Measurements from ENCODE around the gene EFCC1.

EFCC1 gene

GRCh38 chr3:129018271-129018670 is 17.2 kb downstream of the EFCC1 start:
- no peak overlapping the region for H3K4me3 ChIP-seq (replicated peaks; ENCODE audit: low read depth, low read length)
- DNase-seq (ENCODE audit: extremely low read depth, low read depth): no peak
- TF ChIP-seq CTCF (IDR thresholded peaks at IDR 0.05; ENCODE audit: low read depth, low read length, missing control alignments): no peak

- TF ChIP-seq CTCF (IDR thresholded peaks at IDR 0.05; ENCODE audit: low read depth, low read length, missing control alignments): no peak
- no peak overlapping the region for H3K4me3 ChIP-seq (replicated peaks; ENCODE audit: low read depth, low read length)
- DNase-seq (ENCODE audit: extremely low read depth, low read depth): no peak
These were observed 17.6 kb downstream of the EFCC1 start for GRCh38 chr3:129018751-129019150.

GRCh38 chr3:129019266-129019665 is 18.2 kb downstream of the EFCC1 start:
- no peak for TF ChIP-seq CTCF (IDR thresholded peaks at IDR 0.05; ENCODE audit: low read depth, low read length, missing control alignments)
- no peak for DNase-seq (ENCODE audit: extremely low read depth, low read depth)
- H3K4me3 ChIP-seq (replicated peaks; ENCODE audit: low read depth, low read length): no peak overlapping the region

GRCh38 chr3:129020691-129021090 is 19.6 kb downstream of the EFCC1 start:
- no peak for DNase-seq (ENCODE audit: extremely low read depth, low read depth)
- TF ChIP-seq CTCF (IDR thresholded peaks at IDR 0.05; ENCODE audit: low read depth, low read length, missing control alignments): no peak
- no peak overlapping the region for H3K4me3 ChIP-seq (replicated peaks; ENCODE audit: low read depth, low read length)

- H3K4me3 ChIP-seq (replicated peaks; ENCODE audit: low read depth, low read length): no peak overlapping the region
- no peak for TF ChIP-seq CTCF (IDR thresholded peaks at IDR 0.05; ENCODE audit: low read depth, low read length, missing control alignments)
- DNase-seq (ENCODE audit: extremely low read depth, low read depth): peak; percentile 59
These were observed 20.0 kb downstream of the EFCC1 start for GRCh38 chr3:129021140-129021551.

- DNase-seq (ENCODE audit: extremely low read depth, low read depth): peak; percentile 88
- no peak overlapping the region for H3K4me3 ChIP-seq (replicated peaks; ENCODE audit: low read depth, low read length)
- TF ChIP-seq CTCF (IDR thresholded peaks at IDR 0.05; ENCODE audit: low read depth, low read length, missing control alignments): no peak
These were observed 21.3 kb downstream of the EFCC1 start for GRCh38 chr3:129022114-129023007.

Data from HFF-Myc (cell line).